Measurements from ENCODE around the gene ELAVL2.

- TF ChIP-seq EP300 (conservative IDR thresholded peaks at IDR 0.05; ENCODE audit: poor library complexity, severe bottlenecking) (no peak), EZH2 (IDR thresholded peaks at IDR 0.05; ENCODE audit: borderline replicate concordance, insufficient read depth, low read length, poor library complexity, severe bottlenecking) (no peak), CTCF (IDR thresholded peaks at IDR 0.05; ENCODE audit: poor library complexity, severe bottlenecking) (no peak), SMC3 (conservative IDR thresholded peaks at IDR 0.05; ENCODE audit: poor library complexity) (no peak), REST (IDR thresholded peaks at IDR 0.05; ENCODE audit: borderline replicate concordance) (no peak), RAD21 (conservative IDR thresholded peaks at IDR 0.05) (no peak), POLR2AphosphoS5 (IDR thresholded peaks at IDR 0.05) (no peak)
Measured at GRCh38 chr9:23803216-23803615, 22.8 kb downstream of the ELAVL2 start.
